ENCODE measurements around the gene PIGU. TPM values are rescaled to one million over a fixed set of nuclear protein-coding genes. Genes with fewer than 3 reads are reported as not detected.

Gene PIGU
- total and polyA plus RNA-seq, 2 of the 13 experiments (the other 11 are each of a cell fraction or from before 2014, with no cell fraction given), result 45.5 to 231 TPM

DNA sequence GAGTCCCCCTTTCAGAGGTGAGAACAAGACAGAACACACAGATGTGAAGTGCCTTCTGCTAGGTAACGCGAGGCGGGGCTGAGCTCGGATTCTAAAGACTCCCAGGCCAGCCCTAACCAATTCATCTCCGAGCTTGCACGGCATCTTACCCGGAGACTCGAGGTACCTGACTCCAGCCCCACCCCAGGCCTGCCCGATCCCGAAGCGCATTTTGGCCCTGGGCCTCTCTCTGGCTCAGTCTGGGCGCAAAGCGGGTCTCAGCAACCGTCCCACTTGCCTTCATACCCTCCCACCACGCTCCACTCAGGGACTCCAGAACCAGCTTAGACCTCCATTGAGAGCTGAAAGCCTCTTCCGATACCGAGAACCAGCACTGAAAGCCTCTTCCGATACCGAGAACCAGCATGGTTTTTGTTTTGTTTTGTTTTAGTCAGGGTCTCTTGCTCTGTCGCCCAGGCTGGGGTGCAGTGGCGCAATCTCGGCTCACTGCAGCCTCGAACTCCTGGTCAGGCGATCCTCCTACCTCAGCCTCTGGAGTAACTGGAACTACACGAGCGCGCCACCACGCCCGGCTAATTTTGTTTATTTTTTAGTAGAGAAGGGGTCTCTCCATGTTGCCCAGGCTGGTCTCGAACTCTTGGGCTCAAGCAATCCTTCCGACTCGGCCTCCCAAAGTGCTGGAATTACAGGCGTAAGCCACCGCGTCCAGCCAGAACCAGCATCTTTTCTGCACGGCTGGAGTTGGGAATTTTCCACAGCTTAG is 161.2 kb downstream of the PIGU start (continued):
- TF ChIP-seq, protein P1, sequence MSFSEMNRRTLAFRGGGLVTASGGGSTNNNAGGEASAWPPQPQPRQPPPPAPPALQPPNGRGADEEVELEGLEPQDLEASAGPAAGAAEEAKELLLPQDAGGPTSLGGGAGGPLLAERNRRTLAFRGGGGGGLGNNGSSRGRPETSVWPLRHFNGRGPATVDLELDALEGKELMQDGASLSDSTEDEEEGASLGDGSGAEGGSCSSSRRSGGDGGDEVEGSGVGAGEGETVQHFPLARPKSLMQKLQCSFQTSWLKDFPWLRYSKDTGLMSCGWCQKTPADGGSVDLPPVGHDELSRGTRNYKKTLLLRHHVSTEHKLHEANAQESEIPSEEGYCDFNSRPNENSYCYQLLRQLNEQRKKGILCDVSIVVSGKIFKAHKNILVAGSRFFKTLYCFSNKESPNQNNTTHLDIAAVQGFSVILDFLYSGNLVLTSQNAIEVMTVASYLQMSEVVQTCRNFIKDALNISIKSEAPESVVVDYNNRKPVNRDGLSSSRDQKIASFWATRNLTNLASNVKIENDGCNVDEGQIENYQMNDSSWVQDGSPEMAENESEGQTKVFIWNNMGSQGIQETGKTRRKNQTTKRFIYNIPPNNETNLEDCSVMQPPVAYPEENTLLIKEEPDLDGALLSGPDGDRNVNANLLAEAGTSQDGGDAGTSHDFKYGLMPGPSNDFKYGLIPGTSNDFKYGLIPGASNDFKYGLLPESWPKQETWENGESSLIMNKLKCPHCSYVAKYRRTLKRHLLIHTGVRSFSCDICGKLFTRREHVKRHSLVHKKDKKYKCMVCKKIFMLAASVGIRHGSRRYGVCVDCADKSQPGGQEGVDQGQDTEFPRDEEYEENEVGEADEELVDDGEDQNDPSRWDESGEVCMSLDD (CRISPR knock-in tag; IDR thresholded peaks at IDR 0.05; ENCODE audit: borderline replicate concordance), result no peak; the same call in 1 of the 2 replicates
- TF ChIP-seq, protein P2, sequence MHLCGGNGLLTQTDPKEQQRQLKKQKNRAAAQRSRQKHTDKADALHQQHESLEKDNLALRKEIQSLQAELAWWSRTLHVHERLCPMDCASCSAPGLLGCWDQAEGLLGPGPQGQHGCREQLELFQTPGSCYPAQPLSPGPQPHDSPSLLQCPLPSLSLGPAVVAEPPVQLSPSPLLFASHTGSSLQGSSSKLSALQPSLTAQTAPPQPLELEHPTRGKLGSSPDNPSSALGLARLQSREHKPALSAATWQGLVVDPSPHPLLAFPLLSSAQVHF (CRISPR knock-in tag; IDR thresholded peaks at IDR 0.05), result no peak
- TF ChIP-seq ESRRA (CRISPR knock-in tag; IDR thresholded peaks at IDR 0.05; ENCODE audit: low read depth) (no peak; the same call in none of the 2 replicates), ZNF12 (CRISPR knock-in tag; IDR thresholded peaks at IDR 0.05) (no peak; the same call in 1 of the 2 replicates), FOXJ3 (CRISPR knock-in tag; IDR thresholded peaks at IDR 0.05; ENCODE audit: borderline replicate concordance) (peak; percentile 40; the same call in 1 of the 2 replicates), SRY (CRISPR knock-in tag; IDR thresholded peaks at IDR 0.05) (no peak; the same call in none of the 2 replicates), FOXA3 (CRISPR knock-in tag; IDR thresholded peaks at IDR 0.05) (no peak), KMT2A (CRISPR knock-in tag; IDR thresholded peaks at IDR 0.05) (peak; percentile 88), ZNF34 (CRISPR knock-in tag; IDR thresholded peaks at IDR 0.05; ENCODE audit: borderline replicate concordance) (no peak), CEBPB (IDR thresholded peaks at IDR 0.05; ENCODE audit: borderline replicate concordance, low read depth, low read length) (peak; percentile 67; the same call in 1 of the 2 replicates), ZNF772 (CRISPR knock-in tag; IDR thresholded peaks at IDR 0.05) (no peak), NR2F1 (CRISPR knock-in tag; IDR thresholded peaks at IDR 0.05) (no peak; a peak in 1 of 4 replicates), PHF21A (CRISPR knock-in tag; IDR thresholded peaks at IDR 0.05) (peak; percentile 37), ZNF563 (CRISPR knock-in tag; IDR thresholded peaks at IDR 0.05) (no peak; the same call in 1 of the 2 replicates), MEF2D (CRISPR knock-in tag; IDR thresholded peaks at IDR 0.05) (0 out of 2 replicates have a peak, but pooled peaks have one; percentile 28), ZNF776 (CRISPR knock-in tag; IDR thresholded peaks at IDR 0.05) (no peak), NCOR1 (IDR thresholded peaks at IDR 0.05; ENCODE audit: borderline replicate concordance, low read length) (no peak)
- TF ChIP-seq, protein P3, sequence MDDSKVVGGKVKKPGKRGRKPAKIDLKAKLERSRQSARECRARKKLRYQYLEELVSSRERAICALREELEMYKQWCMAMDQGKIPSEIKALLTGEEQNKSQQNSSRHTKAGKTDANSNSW (CRISPR knock-in tag; IDR thresholded peaks at IDR 0.05; ENCODE audit: borderline replicate concordance), result 0 out of 2 replicates have a peak, but pooled peaks have one; percentile 22
- TF ChIP-seq, protein P4, sequence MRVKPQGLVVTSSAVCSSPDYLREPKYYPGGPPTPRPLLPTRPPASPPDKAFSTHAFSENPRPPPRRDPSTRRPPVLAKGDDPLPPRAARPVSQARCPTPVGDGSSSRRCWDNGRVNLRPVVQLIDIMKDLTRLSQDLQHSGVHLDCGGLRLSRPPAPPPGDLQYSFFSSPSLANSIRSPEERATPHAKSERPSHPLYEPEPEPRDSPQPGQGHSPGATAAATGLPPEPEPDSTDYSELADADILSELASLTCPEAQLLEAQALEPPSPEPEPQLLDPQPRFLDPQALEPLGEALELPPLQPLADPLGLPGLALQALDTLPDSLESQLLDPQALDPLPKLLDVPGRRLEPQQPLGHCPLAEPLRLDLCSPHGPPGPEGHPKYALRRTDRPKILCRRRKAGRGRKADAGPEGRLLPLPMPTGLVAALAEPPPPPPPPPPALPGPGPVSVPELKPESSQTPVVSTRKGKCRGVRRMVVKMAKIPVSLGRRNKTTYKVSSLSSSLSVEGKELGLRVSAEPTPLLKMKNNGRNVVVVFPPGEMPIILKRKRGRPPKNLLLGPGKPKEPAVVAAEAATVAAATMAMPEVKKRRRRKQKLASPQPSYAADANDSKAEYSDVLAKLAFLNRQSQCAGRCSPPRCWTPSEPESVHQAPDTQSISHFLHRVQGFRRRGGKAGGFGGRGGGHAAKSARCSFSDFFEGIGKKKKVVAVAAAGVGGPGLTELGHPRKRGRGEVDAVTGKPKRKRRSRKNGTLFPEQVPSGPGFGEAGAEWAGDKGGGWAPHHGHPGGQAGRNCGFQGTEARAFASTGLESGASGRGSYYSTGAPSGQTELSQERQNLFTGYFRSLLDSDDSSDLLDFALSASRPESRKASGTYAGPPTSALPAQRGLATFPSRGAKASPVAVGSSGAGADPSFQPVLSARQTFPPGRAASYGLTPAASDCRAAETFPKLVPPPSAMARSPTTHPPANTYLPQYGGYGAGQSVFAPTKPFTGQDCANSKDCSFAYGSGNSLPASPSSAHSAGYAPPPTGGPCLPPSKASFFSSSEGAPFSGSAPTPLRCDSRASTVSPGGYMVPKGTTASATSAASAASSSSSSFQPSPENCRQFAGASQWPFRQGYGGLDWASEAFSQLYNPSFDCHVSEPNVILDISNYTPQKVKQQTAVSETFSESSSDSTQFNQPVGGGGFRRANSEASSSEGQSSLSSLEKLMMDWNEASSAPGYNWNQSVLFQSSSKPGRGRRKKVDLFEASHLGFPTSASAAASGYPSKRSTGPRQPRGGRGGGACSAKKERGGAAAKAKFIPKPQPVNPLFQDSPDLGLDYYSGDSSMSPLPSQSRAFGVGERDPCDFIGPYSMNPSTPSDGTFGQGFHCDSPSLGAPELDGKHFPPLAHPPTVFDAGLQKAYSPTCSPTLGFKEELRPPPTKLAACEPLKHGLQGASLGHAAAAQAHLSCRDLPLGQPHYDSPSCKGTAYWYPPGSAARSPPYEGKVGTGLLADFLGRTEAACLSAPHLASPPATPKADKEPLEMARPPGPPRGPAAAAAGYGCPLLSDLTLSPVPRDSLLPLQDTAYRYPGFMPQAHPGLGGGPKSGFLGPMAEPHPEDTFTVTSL (CRISPR knock-in tag; IDR thresholded peaks at IDR 0.05; ENCODE audit: borderline replicate concordance), result peak; percentile 18; the same call in 1 of the 2 replicates
